ENCODE data around the gene JAZF1. TPM values are rescaled to one million over a fixed set of nuclear protein-coding genes. Genes with fewer than 3 reads are reported as not detected.

The JAZF1 gene
- total and polyA plus RNA-seq, 2 experiments from 2014 or later = 9.8 to 12.3 TPM

- peaks cover 1% of the 10 kb centered on the region for H3K4me1 ChIP-seq (ENCODE audit: low read depth)
- no peak overlapping the region for H3K4me3 ChIP-seq
- peak in 1 of 2 donors; percentile 77 for DNase-seq (ENCODE audit: low read depth in 1 of 2, low spot score in 1 of 2)
- peaks cover 3% of the 10 kb centered on the region for H3K36me3 ChIP-seq
- H3K27me3 ChIP-seq = no peaks in the 10 kb centered on the region
- H3K9me3 ChIP-seq (ENCODE audit: low read depth) = no peaks in the 10 kb centered on the region
- no peak for TF ChIP-seq CTCF (IDR thresholded peaks at IDR 0.05; ENCODE audit: low read depth, low read length)
- H3K27ac ChIP-seq = no peak overlapping the region
Measured at GRCh38 chr7:27802999-27803398, 377.6 kb downstream of the JAZF1 start.

GRCh38 chr7:27799212-27799611 lies 381.4 kb downstream of the JAZF1 start:
- Histone ChIP-seq H3K27ac (no peak overlapping the region), H3K9me3 (ENCODE audit: low read depth) (no peaks in the 10 kb centered on the region), H3K27me3 (no peaks in the 10 kb centered on the region), H3K4me1 (ENCODE audit: low read depth) (no peaks in the 10 kb centered on the region), H3K36me3 (peaks cover 13% of the 10 kb centered on the region), H3K4me3 (no peak overlapping the region)
- no peak for DNase-seq (ENCODE audit: low read depth in 1 of 2, low spot score in 1 of 2)
- no peak for TF ChIP-seq CTCF (IDR thresholded peaks at IDR 0.05; ENCODE audit: low read depth, low read length)

- H3K9me3 ChIP-seq (ENCODE audit: low read depth) = no peaks in the 10 kb centered on the region
- H3K4me3 ChIP-seq = no peak overlapping the region
- peaks cover 41% of the 10 kb centered on the region for H3K36me3 ChIP-seq
- H3K27ac ChIP-seq = no peak overlapping the region
- TF ChIP-seq CTCF (IDR thresholded peaks at IDR 0.05; ENCODE audit: low read depth, low read length) = no peak
- H3K27me3 ChIP-seq = no peaks in the 10 kb centered on the region
- H3K4me1 ChIP-seq (ENCODE audit: low read depth) = no peaks in the 10 kb centered on the region
- no peak for DNase-seq (ENCODE audit: low read depth in 1 of 2, low spot score in 1 of 2)
Measured at GRCh38 chr7:27795977-27796376, 384.6 kb downstream of the JAZF1 start.

GRCh38 chr7:27793780-27794179 lies 386.8 kb downstream of the JAZF1 start:
- no peaks in the 10 kb centered on the region for H3K9me3 ChIP-seq (ENCODE audit: low read depth)
- H3K27ac ChIP-seq = no peak overlapping the region
- TF ChIP-seq CTCF (IDR thresholded peaks at IDR 0.05; ENCODE audit: low read depth, low read length) = no peak
- H3K4me3 ChIP-seq = no peak overlapping the region
- H3K36me3 ChIP-seq = peaks cover 41% of the 10 kb centered on the region
- no peaks in the 10 kb centered on the region for H3K4me1 ChIP-seq (ENCODE audit: low read depth)
- H3K27me3 ChIP-seq = no peaks in the 10 kb centered on the region
- no peak for DNase-seq (ENCODE audit: low read depth in 1 of 2, low spot score in 1 of 2)

GRCh38 chr7:27788437-27788836 lies 392.2 kb downstream of the JAZF1 start:
- no peaks in the 10 kb centered on the region for H3K4me1 ChIP-seq (ENCODE audit: low read depth)
- no peak overlapping the region for H3K4me3 ChIP-seq
- TF ChIP-seq CTCF (IDR thresholded peaks at IDR 0.05; ENCODE audit: low read depth, low read length) = no peak
- no peaks in the 10 kb centered on the region for H3K9me3 ChIP-seq (ENCODE audit: low read depth)
- DNase-seq (ENCODE audit: low read depth in 1 of 2, low spot score in 1 of 2) = no peak
- no peaks in the 10 kb centered on the region for H3K27me3 ChIP-seq
- no peak overlapping the region for H3K27ac ChIP-seq
- peaks cover 33% of the 10 kb centered on the region for H3K36me3 ChIP-seq

Measured in cardiac muscle cell (in vitro differentiated cells and primary cell).